ENCODE results near the gene DYNC2LI1.

The DYNC2LI1 gene

DNA sequence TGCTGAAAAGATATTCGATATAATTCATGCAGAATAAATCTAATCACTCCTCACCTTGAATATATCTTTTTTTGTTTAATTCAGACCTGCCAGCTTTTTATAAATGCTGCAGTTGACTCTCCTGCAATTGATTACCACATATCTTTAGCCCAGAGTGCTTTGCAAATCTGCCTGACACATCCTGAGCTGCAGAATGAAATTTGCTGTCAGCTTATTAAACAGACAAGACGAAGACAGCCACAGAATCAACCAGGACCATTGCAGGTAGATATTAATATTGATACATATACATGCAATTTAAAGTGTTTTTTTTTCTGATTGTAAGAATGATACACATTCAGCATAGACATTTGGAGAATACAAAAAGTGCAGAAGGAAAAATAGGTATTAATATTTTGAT lies 35.6 kb upstream of the DYNC2LI1 start:
- no peak overlapping the region for H3K4me3 ChIP-seq (ENCODE audit: low read length)
- no peaks in the 10 kb centered on the region for H3K27me3 ChIP-seq (ENCODE audit: control insufficient read depth, insufficient read depth, low read length)
- no peaks in the 10 kb centered on the region for H3K36me3 ChIP-seq (ENCODE audit: control insufficient read depth, low read depth, low read length)
- H3K9me3 ChIP-seq (ENCODE audit: control insufficient read depth, low read depth, low read length) = no peaks in the 10 kb centered on the region
- H3K4me1 ChIP-seq (ENCODE audit: control insufficient read depth, low read depth, low read length) = no peaks in the 10 kb centered on the region
- H3K9ac ChIP-seq (ENCODE audit: low read length) = no peak overlapping the region
- H3K27ac ChIP-seq (ENCODE audit: low read length) = no peak overlapping the region

GRCh38 chr2:43743706-43744105 lies 30.1 kb upstream of the DYNC2LI1 start:
- Histone ChIP-seq H3K9me3 (ENCODE audit: control insufficient read depth, low read depth, low read length) (no peaks in the 10 kb centered on the region), H3K9ac (ENCODE audit: low read length) (no peak overlapping the region), H3K27me3 (ENCODE audit: control insufficient read depth, insufficient read depth, low read length) (no peaks in the 10 kb centered on the region), H3K4me3 (ENCODE audit: low read length) (no peak overlapping the region), H3K36me3 (ENCODE audit: control insufficient read depth, low read depth, low read length) (no peaks in the 10 kb centered on the region), H3K4me1 (ENCODE audit: control insufficient read depth, low read depth, low read length) (no peaks in the 10 kb centered on the region), H3K27ac (ENCODE audit: low read length) (no peak overlapping the region)

DNA sequence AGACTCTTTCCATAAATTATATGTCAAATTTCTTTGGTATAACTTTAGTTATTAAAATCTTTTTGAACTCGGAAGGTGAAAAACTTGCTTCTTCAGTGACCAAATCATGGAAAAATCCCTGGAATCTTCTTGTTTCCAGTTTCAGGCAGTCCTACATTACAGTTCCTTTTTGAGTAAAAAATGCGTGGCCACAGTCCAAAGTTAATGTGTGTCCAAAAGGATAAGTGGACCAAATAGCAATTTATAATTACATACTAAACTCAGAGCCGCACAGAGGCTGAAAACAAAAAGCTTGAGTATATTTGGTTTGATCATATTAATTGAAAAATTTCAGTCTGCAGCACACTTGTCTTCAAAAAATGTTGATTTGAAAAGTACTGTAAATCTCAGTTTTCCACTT lies 28.4 kb upstream of the DYNC2LI1 start:
- Histone ChIP-seq H3K27me3 (ENCODE audit: control insufficient read depth, insufficient read depth, low read length) (no peaks in the 10 kb centered on the region), H3K4me1 (ENCODE audit: control insufficient read depth, low read depth, low read length) (no peaks in the 10 kb centered on the region), H3K9ac (ENCODE audit: low read length) (no peak overlapping the region), H3K36me3 (ENCODE audit: control insufficient read depth, low read depth, low read length) (no peaks in the 10 kb centered on the region), H3K27ac (ENCODE audit: low read length) (no peak overlapping the region), H3K9me3 (ENCODE audit: control insufficient read depth, low read depth, low read length) (no peaks in the 10 kb centered on the region), H3K4me3 (ENCODE audit: low read length) (no peak overlapping the region)

DNA sequence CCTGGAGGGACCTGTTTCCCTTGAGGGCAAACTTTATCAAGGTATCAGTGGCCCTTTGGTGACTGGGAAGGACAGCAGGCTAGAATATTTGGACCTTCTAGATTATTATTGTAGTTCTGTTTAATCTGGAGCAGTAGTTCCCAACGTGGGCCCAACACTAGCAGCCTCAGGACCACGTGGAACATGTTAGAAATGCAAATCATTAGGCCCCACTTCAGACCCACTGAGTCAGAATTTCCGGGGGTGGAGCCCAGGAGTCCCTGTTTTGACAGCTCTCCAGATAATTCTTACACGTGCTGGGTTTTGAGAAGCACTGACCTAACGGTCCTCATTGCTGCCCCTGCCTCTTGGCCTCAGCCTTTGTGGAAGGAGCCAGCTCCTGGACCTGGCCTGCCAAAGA lies 25.5 kb upstream of the DYNC2LI1 start:
- no peaks in the 10 kb centered on the region for H3K27me3 ChIP-seq (ENCODE audit: control insufficient read depth, insufficient read depth, low read length)
- no peak overlapping the region for H3K27ac ChIP-seq (ENCODE audit: low read length)
- H3K4me3 ChIP-seq (ENCODE audit: low read length) = no peak overlapping the region
- no peak overlapping the region for H3K9ac ChIP-seq (ENCODE audit: low read length)
- no peaks in the 10 kb centered on the region for H3K9me3 ChIP-seq (ENCODE audit: control insufficient read depth, low read depth, low read length)
- no peaks in the 10 kb centered on the region for H3K36me3 ChIP-seq (ENCODE audit: control insufficient read depth, low read depth, low read length)
- H3K4me1 ChIP-seq (ENCODE audit: control insufficient read depth, low read depth, low read length) = no peaks in the 10 kb centered on the region

- H3K9me3 ChIP-seq (ENCODE audit: control insufficient read depth, low read depth, low read length) = no peaks in the 10 kb centered on the region
- H3K4me1 ChIP-seq (ENCODE audit: control insufficient read depth, low read depth, low read length) = no peaks in the 10 kb centered on the region
- no peaks in the 10 kb centered on the region for H3K27me3 ChIP-seq (ENCODE audit: control insufficient read depth, insufficient read depth, low read length)
- H3K36me3 ChIP-seq (ENCODE audit: control insufficient read depth, low read depth, low read length) = no peaks in the 10 kb centered on the region
- no peak overlapping the region for H3K27ac ChIP-seq (ENCODE audit: low read length)
- no peak overlapping the region for H3K4me3 ChIP-seq (ENCODE audit: low read length)
- no peak overlapping the region for H3K9ac ChIP-seq (ENCODE audit: low read length)
Observed at GRCh38 chr2:43749583-43749982, 24.3 kb upstream of the DYNC2LI1 start.

DNA sequence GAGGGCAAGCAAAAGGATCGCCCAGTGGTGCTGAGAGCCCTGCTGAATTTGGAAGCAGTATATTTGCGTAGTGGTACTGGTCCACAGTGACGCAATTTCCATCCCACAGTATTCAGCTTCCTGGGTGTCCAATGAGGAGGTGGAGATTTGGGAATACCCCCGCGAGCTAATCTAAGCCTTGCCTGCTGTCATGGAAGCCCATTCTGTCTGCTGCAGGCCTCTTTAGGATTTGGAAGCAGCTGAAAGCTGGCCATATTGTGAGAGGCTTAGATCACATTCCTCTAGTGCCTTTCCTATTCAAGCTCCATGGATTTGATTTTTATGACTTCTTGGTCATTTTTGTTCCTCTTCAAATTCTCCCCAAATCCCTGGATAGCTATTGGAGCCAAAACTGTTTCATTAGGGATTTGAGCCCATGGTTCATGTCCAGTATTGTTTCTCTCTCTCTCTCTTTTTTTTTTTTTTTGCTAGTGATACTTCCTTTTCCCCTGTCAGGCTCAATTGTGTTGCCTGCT lies 22.3 kb upstream of the DYNC2LI1 start:
- Histone ChIP-seq H3K4me3 (ENCODE audit: low read length) (no peak overlapping the region), H3K9ac (ENCODE audit: low read length) (no peak overlapping the region), H3K27me3 (ENCODE audit: control insufficient read depth, insufficient read depth, low read length) (no peaks in the 10 kb centered on the region), H3K4me1 (ENCODE audit: control insufficient read depth, low read depth, low read length) (no peaks in the 10 kb centered on the region), H3K36me3 (ENCODE audit: control insufficient read depth, low read depth, low read length) (no peaks in the 10 kb centered on the region), H3K27ac (ENCODE audit: low read length) (no peak overlapping the region), H3K9me3 (ENCODE audit: control insufficient read depth, low read depth, low read length) (no peaks in the 10 kb centered on the region)

- no peaks in the 10 kb centered on the region for H3K9me3 ChIP-seq (ENCODE audit: control insufficient read depth, low read depth, low read length)
- no peaks in the 10 kb centered on the region for H3K4me1 ChIP-seq (ENCODE audit: control insufficient read depth, low read depth, low read length)
- H3K27ac ChIP-seq (ENCODE audit: low read length) = no peak overlapping the region
- H3K4me3 ChIP-seq (ENCODE audit: low read length) = no peak overlapping the region
- H3K27me3 ChIP-seq (ENCODE audit: control insufficient read depth, insufficient read depth, low read length) = no peaks in the 10 kb centered on the region
- H3K36me3 ChIP-seq (ENCODE audit: control insufficient read depth, low read depth, low read length) = no peaks in the 10 kb centered on the region
- no peak overlapping the region for H3K9ac ChIP-seq (ENCODE audit: low read length)
Observed at GRCh38 chr2:43752302-43752701, 21.5 kb upstream of the DYNC2LI1 start.

DNA sequence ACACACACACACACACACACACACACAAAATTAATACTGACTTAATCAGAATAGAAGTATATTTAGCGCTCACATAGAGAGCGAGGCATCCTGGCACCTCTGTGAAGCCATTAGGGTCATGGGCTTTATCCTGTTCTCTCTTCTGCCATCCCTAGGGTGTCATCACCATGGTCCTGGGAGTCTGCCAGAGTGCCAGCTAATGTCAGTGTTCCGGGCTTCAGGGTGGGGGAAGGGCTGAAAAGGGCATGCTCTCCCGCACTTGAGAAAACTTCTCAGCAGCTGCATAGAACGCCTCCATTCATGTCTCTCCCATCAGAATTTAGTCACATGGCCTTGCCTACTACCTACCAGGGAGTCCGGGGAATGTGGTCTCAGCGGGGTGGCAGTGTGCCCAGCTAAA lies 19.7 kb upstream of the DYNC2LI1 start:
- no peaks in the 10 kb centered on the region for H3K4me1 ChIP-seq (ENCODE audit: control insufficient read depth, low read depth, low read length)
- H3K9ac ChIP-seq (ENCODE audit: low read length) = no peak overlapping the region
- no peaks in the 10 kb centered on the region for H3K36me3 ChIP-seq (ENCODE audit: control insufficient read depth, low read depth, low read length)
- H3K27me3 ChIP-seq (ENCODE audit: control insufficient read depth, insufficient read depth, low read length) = no peaks in the 10 kb centered on the region
- H3K4me3 ChIP-seq (ENCODE audit: low read length) = no peak overlapping the region
- H3K9me3 ChIP-seq (ENCODE audit: control insufficient read depth, low read depth, low read length) = no peaks in the 10 kb centered on the region
- H3K27ac ChIP-seq (ENCODE audit: low read length) = no peak overlapping the region

GRCh38 chr2:43758739-43759138 lies 15.1 kb upstream of the DYNC2LI1 start:
- Histone ChIP-seq H3K4me3 (ENCODE audit: low read length) (no peak overlapping the region), H3K36me3 (ENCODE audit: control insufficient read depth, low read depth, low read length) (no peaks in the 10 kb centered on the region), H3K27me3 (ENCODE audit: control insufficient read depth, insufficient read depth, low read length) (no peaks in the 10 kb centered on the region), H3K27ac (ENCODE audit: low read length) (no peak overlapping the region), H3K9me3 (ENCODE audit: control insufficient read depth, low read depth, low read length) (no peaks in the 10 kb centered on the region), H3K9ac (ENCODE audit: low read length) (no peak overlapping the region), H3K4me1 (ENCODE audit: control insufficient read depth, low read depth, low read length) (no peaks in the 10 kb centered on the region)

DNA sequence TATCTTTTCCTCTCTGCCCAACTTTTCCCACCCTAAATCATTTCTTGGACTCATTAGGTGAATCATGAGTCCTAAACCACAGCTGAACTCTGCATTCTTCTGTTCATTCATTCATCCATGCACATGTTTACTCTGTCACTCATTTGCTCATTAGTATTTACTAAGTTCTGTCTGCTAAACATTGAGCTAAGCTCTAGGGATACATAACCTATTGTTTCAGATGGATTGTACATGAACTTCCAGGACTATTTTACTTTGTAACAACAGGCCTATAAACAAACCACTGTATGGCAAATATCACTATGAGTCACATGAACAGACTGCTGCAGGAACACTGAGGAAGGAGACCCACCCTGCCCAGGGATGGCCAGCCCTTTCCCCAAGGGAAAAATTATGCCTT lies 14.6 kb upstream of the DYNC2LI1 start:
- H3K4me1 ChIP-seq (ENCODE audit: control insufficient read depth, low read depth, low read length) = no peaks in the 10 kb centered on the region
- H3K27me3 ChIP-seq (ENCODE audit: control insufficient read depth, insufficient read depth, low read length) = no peaks in the 10 kb centered on the region
- H3K27ac ChIP-seq (ENCODE audit: low read length) = no peak overlapping the region
- H3K9me3 ChIP-seq (ENCODE audit: control insufficient read depth, low read depth, low read length) = no peaks in the 10 kb centered on the region
- H3K9ac ChIP-seq (ENCODE audit: low read length) = no peak overlapping the region
- H3K4me3 ChIP-seq (ENCODE audit: low read length) = no peak overlapping the region
- H3K36me3 ChIP-seq (ENCODE audit: control insufficient read depth, low read depth, low read length) = no peaks in the 10 kb centered on the region

DNA sequence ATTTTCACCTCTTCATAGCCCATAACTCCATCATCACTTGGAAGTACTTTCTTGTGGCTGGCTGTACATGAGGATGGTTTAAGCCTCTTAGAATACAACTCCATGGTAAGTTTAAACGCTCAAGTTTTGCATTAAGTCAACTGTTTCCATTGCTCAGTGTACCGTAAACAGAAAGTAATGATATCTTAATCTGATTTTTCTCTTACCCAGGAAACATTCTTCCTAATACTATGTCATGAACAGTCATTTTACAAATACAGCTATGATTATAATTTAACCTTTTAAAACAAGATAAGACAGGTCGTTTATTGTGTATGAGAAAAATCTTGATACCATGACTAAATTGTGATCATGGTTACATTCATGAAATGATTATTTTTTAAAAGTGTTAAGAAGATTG lies 11.6 kb upstream of the DYNC2LI1 start:
- Histone ChIP-seq H3K36me3 (ENCODE audit: control insufficient read depth, low read depth, low read length) (no peaks in the 10 kb centered on the region), H3K27me3 (ENCODE audit: control insufficient read depth, insufficient read depth, low read length) (no peaks in the 10 kb centered on the region), H3K9me3 (ENCODE audit: control insufficient read depth, low read depth, low read length) (no peaks in the 10 kb centered on the region), H3K9ac (ENCODE audit: low read length) (no peak overlapping the region), H3K4me1 (ENCODE audit: control insufficient read depth, low read depth, low read length) (no peaks in the 10 kb centered on the region), H3K4me3 (ENCODE audit: low read length) (no peak overlapping the region), H3K27ac (ENCODE audit: low read length) (no peak overlapping the region)

DNA sequence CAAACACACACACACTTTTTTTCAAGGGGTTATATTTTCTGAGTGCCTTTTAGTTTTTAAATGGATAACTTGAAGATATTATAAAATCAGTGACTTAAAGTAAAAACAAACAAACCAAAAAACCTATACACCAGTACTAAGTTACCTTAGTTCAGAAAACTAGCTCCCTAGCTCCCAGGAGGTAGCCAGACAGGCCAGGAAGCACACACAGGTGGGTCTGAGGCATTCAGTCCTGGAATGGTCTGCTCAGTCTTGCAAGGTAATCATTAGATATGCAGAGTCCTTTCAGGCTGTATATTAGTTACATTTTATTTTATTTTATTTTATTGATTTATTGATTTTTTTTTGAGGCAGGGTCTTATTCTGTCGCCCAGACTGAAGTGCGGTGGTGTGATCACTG lies 10.7 kb upstream of the DYNC2LI1 start:
- no peaks in the 10 kb centered on the region for H3K27me3 ChIP-seq (ENCODE audit: control insufficient read depth, insufficient read depth, low read length)
- H3K36me3 ChIP-seq (ENCODE audit: control insufficient read depth, low read depth, low read length) = no peaks in the 10 kb centered on the region
- H3K4me3 ChIP-seq (ENCODE audit: low read length) = no peak overlapping the region
- no peaks in the 10 kb centered on the region for H3K4me1 ChIP-seq (ENCODE audit: control insufficient read depth, low read depth, low read length)
- no peak overlapping the region for H3K27ac ChIP-seq (ENCODE audit: low read length)
- no peak overlapping the region for H3K9ac ChIP-seq (ENCODE audit: low read length)
- H3K9me3 ChIP-seq (ENCODE audit: control insufficient read depth, low read depth, low read length) = no peaks in the 10 kb centered on the region

All from iPS-18a (cell line).